Daoy (cell line): ENCODE results near the gene PDE4D. TPM values are rescaled to one million over a fixed set of nuclear protein-coding genes. Genes with fewer than 3 reads are reported as not detected.
A peak's percentile ranks its signal among the peaks of the same experiment; 100 is the strongest.
"Not testable (repeated sequence)": the region's sequence is repeated elsewhere in the genome, so short reads cannot be mapped to it uniquely, and the experiment has no call there.

Experiments
- DNase-seq: peaks from one replicate; pipeline ENCODE4 v3.0.0-alpha.2; 2015; ENCODE audit warnings: low read depth
- total RNA-seq: library from RNA; depleted of rRNA; stranded (reverse); fragments of >200 nt; shearing (Covaris generic); gene quantifications from 2 replicates; pipeline ENCODE4 v1.2.3, GENCODE V29; 2014

PDE4D gene
- total RNA-seq, 1 experiment from 2014 or later, result 23.1 TPM

- no peak for DNase-seq
These were observed 471.3 kb downstream of the PDE4D start for GRCh38 chr5:59421986-59422941.

- DNase-seq, result no peak
These were observed 472.9 kb downstream of the PDE4D start for GRCh38 chr5:59420596-59420995.

- no peak for DNase-seq
These were observed 474.7 kb downstream of the PDE4D start for GRCh38 chr5:59418808-59419207.

GRCh38 chr5:59416451-59416850, 477.1 kb downstream of the PDE4D start:
- no peak for DNase-seq

GRCh38 chr5:59416026-59416425, 477.5 kb downstream of the PDE4D start:
- no peak for DNase-seq

- no peak for DNase-seq
These were observed 481.1 kb downstream of the PDE4D start for GRCh38 chr5:59412428-59412827.

- DNase-seq, result not testable (repeated sequence)
These were observed 484.5 kb downstream of the PDE4D start for GRCh38 chr5:59408997-59409396.

- no peak for DNase-seq
These were observed 485.6 kb downstream of the PDE4D start for GRCh38 chr5:59407967-59408366.

GRCh38 chr5:59401637-59402036, 491.9 kb downstream of the PDE4D start:
- DNase-seq, result no peak

- not testable (repeated sequence) for DNase-seq
These were observed 498.6 kb downstream of the PDE4D start for GRCh38 chr5:59394956-59395355.

GRCh38 chr5:59393585-59394420, 499.7 kb downstream of the PDE4D start:
- DNase-seq, result no peak

GRCh38 chr5:59391576-59391975, 501.9 kb downstream of the PDE4D start:
- DNase-seq, result no peak

GRCh38 chr5:59390989-59391388, 502.5 kb downstream of the PDE4D start:
- no peak for DNase-seq

- DNase-seq, result peak; percentile 14
These were observed 503.4 kb downstream of the PDE4D start for GRCh38 chr5:59390074-59390659.

GRCh38 chr5:59387127-59387526, 506.4 kb downstream of the PDE4D start:
- DNase-seq, result no peak

- DNase-seq, result no peak
These were observed 507.8 kb downstream of the PDE4D start for GRCh38 chr5:59385700-59386099.

GRCh38 chr5:59380350-59380951, 513.1 kb downstream of the PDE4D start:
- DNase-seq, result peak; percentile 86

- not testable (repeated sequence) for DNase-seq
These were observed 519.5 kb downstream of the PDE4D start for GRCh38 chr5:59374036-59374435.

- no peak for DNase-seq
These were observed 521.9 kb downstream of the PDE4D start for GRCh38 chr5:59371525-59372127.

GRCh38 chr5:59368951-59369350, 524.6 kb downstream of the PDE4D start:
- DNase-seq, result no peak

GRCh38 chr5:59367791-59368394, 525.6 kb downstream of the PDE4D start:
- peak; percentile 67 for DNase-seq
